ENCODE measurements around the gene LEMD2. TPM values are rescaled to one million over a fixed set of nuclear protein-coding genes. Genes with fewer than 3 reads are reported as not detected.

Gene LEMD2
- total RNA-seq, 1 experiment from 2014 or later: 43.9 TPM

- CTCF ChIA-PET: interaction anchor here (0.6 to 3.8 kb wide), 5 partner anchors 10 to 258 kb away, joined by 3 to 67 read pairs (median 4); no protein-coding TSS in a partner anchor
- no TSS peak for BruUV-seq (replicated peaks)
- intact Hi-C loops (cut with micrococcal nuclease): no loop called here
These were observed 19.6 kb downstream of the LEMD2 start for GRCh38 chr6:33769248-33769821.

More at GRCh38 chr6:33769248-33769821, 19.6 kb downstream of the LEMD2 start:
- Histone ChIP-seq H3K27ac (ENCODE audit: low read depth, low read length) (no peak overlapping the region), H3K36me3 (ENCODE audit: control insufficient read depth in 1 of 2, insufficient read depth in 2 of 2, low read length in 2 of 2) (no peaks in the 10 kb centered on the region; a peak in 1 of 4 replicates), H3K9me3 (ENCODE audit: control insufficient read depth in 1 of 2, insufficient read depth in 1 of 2, low read depth in 1 of 2, low read length in 2 of 2) (no peaks in the 10 kb centered on the region), H3K4me1 (ENCODE audit: control insufficient read depth in 1 of 2, insufficient read depth in 2 of 2, low read length in 2 of 2) (peaks cover 12 to 27% of the 10 kb centered on the region in 2 experiments), H3K79me2 (ENCODE audit: insufficient read depth, low read length) (no peaks in the 10 kb centered on the region), H4K20me1 (ENCODE audit: insufficient read depth) (no peaks in the 10 kb centered on the region), H3K9me2 (ENCODE audit: insufficient read depth) (no peaks in the 10 kb centered on the region), H3K4me3 (replicated peaks in 1 of 2; ENCODE audit: low read depth in 1 of 2, low read length in 2 of 2) (no peak overlapping the region), H3K9ac (ENCODE audit: low read length) (no peak overlapping the region), H3K4me2 (ENCODE audit: low read length) (no peak overlapping the region), H2AFZ (ENCODE audit: low read depth, low read length, poor library complexity, severe bottlenecking) (no peak overlapping the region), H3K27me3 (ENCODE audit: insufficient read depth, low read length) (no peaks in the 10 kb centered on the region)
- TF ChIP-seq EZH2phosphoT487 (IDR thresholded peaks at IDR 0.05; ENCODE audit: borderline replicate concordance) (no peak), SIN3A (IDR thresholded peaks at IDR 0.05; ENCODE audit: low read depth) (no peak), SP1 (IDR thresholded peaks at IDR 0.05; ENCODE audit: low read depth) (no peak), ZFX (IDR thresholded peaks at IDR 0.05) (no peak), EGR1 (IDR thresholded peaks at IDR 0.05; ENCODE audit: low read depth) (no peak), ZBTB33 (IDR thresholded peaks at IDR 0.05; ENCODE audit: extremely low read depth, insufficient replicate concordance, low read length) (no peak), CTCF (IDR thresholded peaks at IDR 0.05 in 2 of 3, conservative IDR thresholded peaks at IDR 0.05 in 1 of 3; ENCODE audit: borderline replicate concordance in 1 of 3, insufficient read depth in 1 of 3, low read depth in 2 of 3, low read length in 2 of 3) (no peak), TCF7L2 (IDR thresholded peaks at IDR 0.05; ENCODE audit: borderline replicate concordance, extremely low read depth, insufficient read depth, insufficient read length) (no peak), RAD21 (IDR thresholded peaks at IDR 0.05; ENCODE audit: low read depth) (no peak), ATF3 (IDR thresholded peaks at IDR 0.05) (no peak), REST (IDR thresholded peaks at IDR 0.05; ENCODE audit: low read depth) (no peak), YY1 (IDR thresholded peaks at IDR 0.05; ENCODE audit: extremely low read depth, insufficient replicate concordance, low read depth, low read length) (no peak), POLR2A (IDR thresholded peaks at IDR 0.05; ENCODE audit: borderline replicate concordance, extremely low read depth, insufficient read depth, insufficient read length) (no peak), SRF (IDR thresholded peaks at IDR 0.05; ENCODE audit: low read depth) (no peak), MAX (IDR thresholded peaks at IDR 0.05) (no peak), EZH2 (IDR thresholded peaks at IDR 0.05) (no peak), CBX3 (IDR thresholded peaks at IDR 0.05; ENCODE audit: low read depth) (no peak), ZNF274 (IDR thresholded peaks at IDR 0.05; ENCODE audit: low read depth, low read length) (no peak)
- ATAC-seq (no peak), DNase-seq (ENCODE audit: low read depth, low spot score) (no peak)
- POLR2A ChIA-PET: no interaction called here
- RAD21 ChIA-PET (ENCODE audit: low non-redundant PET in 1 of 2, low total read pairs in 2 of 2, uncharacterized antibody in 2 of 2, unreplicated experiment in 2 of 2): interaction anchor here in 1 of 2 experiments (1.0 kb wide), 1 partner anchor 270 kb away, joined by 3 read pairs; no protein-coding TSS in a partner anchor
